ENCODE measurements around the gene HOXB1. TPM values are rescaled to one million over a fixed set of nuclear protein-coding genes. Genes with fewer than 3 reads are reported as not detected.

The HOXB1 gene
- total and polyA plus RNA-seq, 2 of the 8 experiments (the other 6 are each of a cell fraction or from before 2014, with no cell fraction given), result not detected

GRCh38 chr17:48484850-48485249, 46.0 kb downstream of the HOXB1 start (continued):
- no peak for TF ChIP-seq RBBP5 (IDR thresholded peaks at IDR 0.05; ENCODE audit: borderline replicate concordance, low read depth, low read length)
- TF ChIP-seq BCL11A (IDR thresholded peaks at IDR 0.05; ENCODE audit: low read depth in 2 of 2, low read length in 2 of 2), result no peak
- TF ChIP-seq GTF2F1 (IDR thresholded peaks at IDR 0.05; ENCODE audit: borderline replicate concordance, low read depth, low read length), result no peak
- TF ChIP-seq SP1 (IDR thresholded peaks at IDR 0.05; ENCODE audit: low read depth, low read length), result no peak
